Vagina (tissue), 2 donors: ENCODE measurements around the gene CEMIP.

Source experiments
- CTCF ChIP-seq, 3 experiments: fragments of 450-650 bp in 2 of 3; fragments of 200-600 bp in 1 of 3; sonication (generic) in 1 of 3; IDR thresholded peaks; one replicate each; pipeline ENCODE4 v1.5.1; 2017 to 2019; ENCODE audit warnings: antibody characterized with exemption in 3 of 3, mild to moderate bottlenecking in 2 of 3, moderate library complexity in 2 of 3
- POLR2A ChIP-seq, 2 donors: fragments of 450-650 bp; IDR thresholded peaks; one replicate each; pipeline ENCODE4 v1.6.1; 2017; ENCODE audit warnings: antibody characterized with exemption in 2 of 2, mild to moderate bottlenecking in 2 of 2, moderate library complexity in 2 of 2

DNA sequence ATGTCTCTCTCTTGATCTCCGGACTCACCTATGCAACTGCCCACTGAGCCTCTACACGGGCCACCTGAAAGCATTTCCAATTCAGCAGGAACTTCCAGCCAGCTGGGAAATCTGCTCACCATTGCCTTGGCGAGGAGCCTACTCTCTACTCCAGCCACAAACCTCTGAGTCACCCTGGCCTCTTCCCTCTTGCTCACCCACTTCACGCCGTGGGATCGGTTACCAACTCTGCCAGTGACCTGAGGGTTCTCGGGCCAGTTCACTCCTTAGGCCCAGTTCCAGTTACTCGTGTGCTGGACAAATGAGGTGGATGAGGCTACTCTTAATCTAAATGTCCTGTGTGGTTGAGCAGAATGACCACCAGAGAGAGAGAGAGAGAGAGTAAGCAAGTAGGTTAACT lies 70.1 kb downstream of the CEMIP start:
- TF ChIP-seq CTCF (IDR thresholded peaks at IDR 0.05) (no peak), POLR2A (IDR thresholded peaks at IDR 0.05) (no peak)
